Left renal pelvis (tissue), 4 donors: ENCODE measurements around the gene SUPT6H. TPM values are rescaled to one million over a fixed set of nuclear protein-coding genes. Genes with fewer than 3 reads are reported as not detected.
A peak's percentile ranks its signal among the peaks of the same experiment; 100 is the strongest.

ENCODE experiments used
- DNase-seq, 4 donors: peaks; one replicate each; pipeline ENCODE4 v3.0.0-alpha.2; 2013; ENCODE audit warnings: low read depth in 4 of 4, low spot score in 3 of 4
- polyA plus RNA-seq, 4 donors: library from polyadenylated mRNA; unstranded; fragments of 120-200 nt; gene quantifications; one replicate each; pipeline ENCODE4 v1.2.1, GENCODE V29; 2013; ENCODE audit not compliant: insufficient read length in 4 of 4

The SUPT6H gene
- polyA plus RNA-seq, 4 donors: 54.9 to 73.2 (median 68.1) TPM

GRCh38 chr17:28747801-28748750 is 86.1 kb downstream of the SUPT6H start:
- no peak for DNase-seq

DNA sequence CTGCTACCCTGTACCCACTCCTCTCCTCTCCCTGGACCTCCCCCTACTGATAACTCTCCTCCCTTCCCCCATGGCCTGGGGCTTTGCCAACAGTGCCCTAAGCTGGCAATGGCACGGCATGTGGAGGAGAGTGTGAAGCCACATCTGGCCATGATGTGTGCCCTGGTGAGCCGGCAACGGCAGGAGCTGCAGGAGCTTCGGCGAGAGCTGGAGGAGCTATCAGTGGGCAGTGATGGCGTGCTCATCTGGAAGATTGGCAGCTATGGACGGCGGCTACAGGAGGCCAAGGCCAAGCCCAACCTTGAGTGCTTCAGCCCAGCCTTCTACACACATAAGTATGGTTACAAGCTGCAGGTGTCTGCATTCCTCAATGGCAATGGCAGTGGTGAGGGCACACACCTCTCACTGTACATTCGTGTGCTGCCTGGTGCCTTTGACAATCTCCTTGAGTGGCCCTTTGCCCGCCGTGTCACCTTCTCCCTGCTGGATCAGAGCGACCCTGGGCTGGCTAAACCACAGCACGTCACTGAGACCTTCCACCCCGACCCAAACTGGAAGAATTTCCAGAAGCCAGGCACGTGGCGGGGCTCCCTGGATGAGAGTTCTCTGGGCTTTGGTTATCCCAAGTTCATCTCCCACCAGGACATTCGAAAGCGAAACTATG is 87.0 kb downstream of the SUPT6H start:
- DNase-seq: no peak

DNA sequence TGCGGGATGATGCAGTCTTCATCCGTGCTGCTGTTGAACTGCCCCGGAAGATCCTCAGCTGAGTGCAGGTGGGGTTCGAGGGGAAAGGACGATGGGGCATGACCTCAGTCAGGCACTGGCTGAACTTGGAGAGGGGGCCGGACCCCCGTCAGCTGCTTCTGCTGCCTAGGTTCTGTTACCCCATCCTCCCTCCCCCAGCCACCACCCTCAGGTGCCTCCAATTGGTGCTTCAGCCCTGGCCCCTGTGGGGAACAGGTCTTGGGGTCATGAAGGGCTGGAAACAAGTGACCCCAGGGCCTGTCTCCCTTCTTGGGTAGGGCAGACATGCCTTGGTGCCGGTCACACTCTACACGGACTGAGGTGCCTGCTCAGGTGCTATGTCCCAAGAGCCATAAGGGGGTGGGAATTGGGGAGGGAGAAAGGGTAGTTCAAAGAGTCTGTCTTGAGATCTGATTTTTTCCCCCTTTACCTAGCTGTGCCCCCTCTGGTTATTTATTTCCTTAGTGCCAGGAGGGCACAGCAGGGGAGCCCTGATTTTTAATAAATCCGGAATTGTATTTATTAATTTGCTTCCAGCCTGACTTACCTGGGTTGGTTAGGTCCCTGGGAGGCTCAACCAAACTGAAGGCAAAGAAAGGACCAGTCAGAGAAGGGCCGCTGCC is 87.6 kb downstream of the SUPT6H start:
- DNase-seq: no peak

- peak in 2 of 4 donors; percentile 79 to 83 for DNase-seq
Observed at GRCh38 chr17:28750178-28751047, 88.4 kb downstream of the SUPT6H start.

GRCh38 chr17:28751600-28752366 is 89.8 kb downstream of the SUPT6H start:
- no peak for DNase-seq

Other genes starting within 250 kb of the SUPT6H start
- 10 to 100 TPM in 2 of 4 donors, 1 to 10 TPM in 1, under 1 TPM in 1; 0.30 to 13.9 (median 7.6) TPM for gene SLC13A2, start 188.6 kb upstream of the SUPT6H start, polyA plus RNA-seq
- under 1 TPM; 0.16 to 0.85 (median 0.58) TPM for gene FOXN1, start 155.9 kb upstream of the SUPT6H start, polyA plus RNA-seq
- gene UNC119, start 109.6 kb upstream of the SUPT6H start, polyA plus RNA-seq: 10 to 100 TPM; 31.9 to 70.4 (median 51.6) TPM
- gene PIGS, start 90.7 kb upstream of the SUPT6H start, polyA plus RNA-seq: 10 to 100 TPM; 37.5 to 99.7 (median 96.4) TPM
- gene ALDOC, start 85.3 kb upstream of the SUPT6H start, polyA plus RNA-seq: 10 to 100 TPM in 3 of 4 donors, 1 to 10 TPM in 1; 6.1 to 30.3 (median 18.6) TPM
- 10 to 100 TPM; 33.2 to 60.6 (median 51.5) TPM for gene SPAG5, start 63.2 kb upstream of the SUPT6H start, polyA plus RNA-seq
- gene RSKR, start 48.0 kb upstream of the SUPT6H start, polyA plus RNA-seq: 10 to 100 TPM in 3 of 4 donors, 1 to 10 TPM in 1; 9.2 to 29.4 (median 15.1) TPM
- 10 to 100 TPM; 63.3 to 95.4 (median 82.0) TPM for gene BLTP2, start 17.0 kb upstream of the SUPT6H start, polyA plus RNA-seq
- 10 to 100 TPM; 71.7 to 81.6 (median 78.3) TPM for gene SDF2, start 299 bp upstream of the SUPT6H start, polyA plus RNA-seq
- 1 to 10 TPM; 4.5 to 7.8 (median 7.3) TPM for gene PROCA1, start 49.7 kb downstream of the SUPT6H start, polyA plus RNA-seq
- 100 to 1,000 TPM; 179 to 191 (median 185) TPM for gene RAB34, start 55.7 kb downstream of the SUPT6H start, polyA plus RNA-seq
- gene RPL23A, start 57.8 kb downstream of the SUPT6H start, polyA plus RNA-seq: 1,000 to 10,000 TPM in 2 of 4 donors, 100 to 1,000 TPM in 2; 896 to 1,307 (median 1,003) TPM
- gene TLCD1, start 64.0 kb downstream of the SUPT6H start, polyA plus RNA-seq: 10 to 100 TPM in 3 of 4 donors, 1 to 10 TPM in 1; 2.9 to 18.8 (median 16.3) TPM
- gene NEK8, start 66.6 kb downstream of the SUPT6H start, polyA plus RNA-seq: 10 to 100 TPM in 1 of 4 donors, 1 to 10 TPM in 3; 2.8 to 13.2 (median 7.2) TPM
- 100 to 1,000 TPM in 3 of 4 donors, 10 to 100 TPM in 1; 72.1 to 163 (median 109) TPM for gene TRAF4, start 81.8 kb downstream of the SUPT6H start, polyA plus RNA-seq
- 10 to 100 TPM; 14.8 to 23.8 (median 21.6) TPM for gene FAM222B, start 180.6 kb downstream of the SUPT6H start, polyA plus RNA-seq
- gene ERAL1, start 192.8 kb downstream of the SUPT6H start, polyA plus RNA-seq: 10 to 100 TPM; 50.1 to 71.3 (median 69.9) TPM
- gene FLOT2, start 235.5 kb downstream of the SUPT6H start, polyA plus RNA-seq: 100 to 1,000 TPM in 1 of 4 donors, 10 to 100 TPM in 3; 43.8 to 106 (median 78.5) TPM
- 10 to 100 TPM in 3 of 4 donors, 1 to 10 TPM in 1; 6.6 to 17.9 (median 12.4) TPM for gene DHRS13, start 240.9 kb downstream of the SUPT6H start, polyA plus RNA-seq